Trophoblast cell (in vitro differentiated cells and primary cell): ENCODE results near the gene PCK2.

Experiments
- DNase-seq, 2 donors: peaks; one replicate each; pipeline ENCODE4 v3.0.0-alpha.2; 2016
- H2AFZ ChIP-seq: 2 replicates; pipeline ENCODE4 v1.6.1; 2013; ENCODE audit warnings: low read length, moderate library complexity, mild to moderate bottlenecking; ENCODE audit not compliant: insufficient read depth, poor library complexity
- H2AK5ac ChIP-seq: 2 replicates; pipeline ENCODE4 v1.6.1; 2013; ENCODE audit warnings: mild to moderate bottlenecking, low read length
- H2BK120ac ChIP-seq: 2 replicates; pipeline ENCODE4 v1.6.1; 2013; ENCODE audit warnings: low read length, mild to moderate bottlenecking, moderate library complexity; ENCODE audit not compliant: insufficient read depth, poor library complexity
- H2BK12ac ChIP-seq: 2 replicates; pipeline ENCODE4 v1.6.1; 2013; ENCODE audit warnings: mild to moderate bottlenecking, low read length, moderate library complexity
- H2BK5ac ChIP-seq: 2 replicates; pipeline ENCODE4 v1.6.1; 2013; ENCODE audit warnings: low read length, low read depth, moderate library complexity, mild to moderate bottlenecking; ENCODE audit not compliant: poor library complexity
- H3K14ac ChIP-seq: 2 replicates; pipeline ENCODE4 v1.6.1; 2013; ENCODE audit warnings: mild to moderate bottlenecking, low read length
- H3K18ac ChIP-seq: 2 replicates; pipeline ENCODE4 v1.6.1; 2013; ENCODE audit warnings: mild to moderate bottlenecking, low read length
- H3K23ac ChIP-seq: 2 replicates; pipeline ENCODE4 v1.6.1; 2013; ENCODE audit warnings: low read length
- H3K27ac ChIP-seq: 2 replicates; pipeline ENCODE4 v1.5.1; 2013; ENCODE audit warnings: low read depth, mild to moderate bottlenecking, inconsistent platforms, low read length, moderate library complexity
- H3K27me3 ChIP-seq: 2 replicates; pipeline ENCODE4 v1.6.1; 2013; ENCODE audit warnings: inconsistent platforms, mild to moderate bottlenecking, low read length, moderate library complexity; ENCODE audit not compliant: insufficient read depth
- H3K36me3 ChIP-seq, 2 experiments: 1 replicate in 1 of 2; 2 replicates in 1 of 2; pipeline ENCODE4 v1.6.1; 2013; ENCODE audit warnings: low read length in 2 of 2, mild to moderate bottlenecking in 2 of 2, moderate library complexity in 1 of 2; ENCODE audit not compliant: insufficient read depth in 2 of 2, control insufficient read depth in 1 of 2
- H3K4ac ChIP-seq: 2 replicates; pipeline ENCODE4 v1.6.1; 2013; ENCODE audit warnings: low read depth, mild to moderate bottlenecking, low read length, moderate library complexity
- H3K4me1 ChIP-seq, 2 experiments: 1 replicate in 1 of 2; 2 replicates in 1 of 2; pipeline ENCODE4 v1.6.1; 2013; ENCODE audit warnings: low read length in 2 of 2, mild to moderate bottlenecking in 2 of 2, moderate library complexity in 1 of 2; ENCODE audit not compliant: insufficient read depth in 2 of 2, control insufficient read depth in 1 of 2
- H3K4me2 ChIP-seq: 2 replicates; pipeline ENCODE4 v1.6.1; 2013; ENCODE audit warnings: inconsistent platforms, mild to moderate bottlenecking, low read length, moderate library complexity
- H3K4me3 ChIP-seq: 2 replicates; pipeline ENCODE4 v1.5.1; 2013; ENCODE audit warnings: mild to moderate bottlenecking, low read depth, low read length, inconsistent platforms
- H3K79me1 ChIP-seq: one replicate; pipeline ENCODE4 v1.6.1; 2013; ENCODE audit warnings: low read length
- H3K79me2 ChIP-seq: 2 replicates; pipeline ENCODE4 v1.6.1; 2013; ENCODE audit warnings: low read length, mild to moderate bottlenecking; ENCODE audit not compliant: control insufficient read depth, insufficient read depth, poor library complexity
- H3K9ac ChIP-seq: 2 replicates; pipeline ENCODE4 v1.6.1; 2013; ENCODE audit warnings: mild to moderate bottlenecking, low read length
- H3K9me3 ChIP-seq: 2 replicates; pipeline ENCODE4 v1.6.1; 2013; ENCODE audit warnings: low read depth, mild to moderate bottlenecking, control low read depth, inconsistent platforms, low read length; ENCODE audit not compliant: insufficient read depth
- H4K12ac ChIP-seq: 2 replicates; pipeline ENCODE4 v1.6.1; 2013; ENCODE audit warnings: low read depth, mild to moderate bottlenecking, low read length, moderate library complexity
- H4K8ac ChIP-seq: 2 replicates; pipeline ENCODE4 v1.6.1; 2013; ENCODE audit warnings: low read depth, mild to moderate bottlenecking, low read length, moderate library complexity
- H4K91ac ChIP-seq: one replicate; pipeline ENCODE4 v1.6.1; 2013; ENCODE audit warnings: low read depth, mild to moderate bottlenecking, low read length, moderate library complexity
- WGBS: extraction: QIAGEN DNeasy Blood & Tissue Kit; methylation state at CpG from one replicate; pipeline ENCODE4 v1.1.7; 2013; ENCODE audit warnings: missing lambda C conversion rate; ENCODE audit not compliant: insufficient read length, insufficient coverage; ENCODE audit errors: extremely low coverage; 5-methylcytosine and 5-hydroxymethylcytosine counted together

Gene PCK2

GRCh38 chr14:24054646-24055045, 39.5 kb upstream of the PCK2 start:
- peaks cover 5% of the 10 kb centered on the region for H3K79me1 ChIP-seq

GRCh38 chr14:24055971-24056799, 37.9 kb upstream of the PCK2 start:
- Histone ChIP-seq H4K12ac (no peak overlapping the region), H3K4me2 (no peak overlapping the region), H4K8ac (no peak overlapping the region), H3K27me3 (no peaks in the 10 kb centered on the region), H2BK5ac (no peak overlapping the region), H3K36me3 (no peaks in the 10 kb centered on the region), H4K91ac (no peak overlapping the region), H3K9ac (no peak overlapping the region), H2AFZ (no peak overlapping the region), H3K18ac (no peak overlapping the region), H3K79me2 (peaks cover 3% of the 10 kb centered on the region), H2BK120ac (no peak overlapping the region), H3K23ac (no peak overlapping the region), H3K4me1 (peaks cover 9% of the 10 kb centered on the region in 2 experiments), H3K14ac (no peak overlapping the region), H3K4ac (no peak overlapping the region), H3K27ac (no peak overlapping the region), H2BK12ac (no peak overlapping the region), H3K4me3 (no peak overlapping the region), H3K79me1 (peaks cover 5% of the 10 kb centered on the region), H3K9me3 (peaks cover 2% of the 10 kb centered on the region), H2AK5ac (no peak overlapping the region)
- no CpG with 5 or more reads among the region's 10 CpGs for WGBS
- no peak for DNase-seq

More at GRCh38 chr14:24054646-24055045, 39.5 kb upstream of the PCK2 start:
- Histone ChIP-seq H4K8ac (no peak overlapping the region), H3K9ac (no peak overlapping the region), H4K91ac (no peak overlapping the region), H3K9me3 (peaks cover 2% of the 10 kb centered on the region), H3K27me3 (no peaks in the 10 kb centered on the region), H3K79me2 (peaks cover 3% of the 10 kb centered on the region), H2AFZ (no peak overlapping the region), H2AK5ac (no peak overlapping the region), H3K18ac (no peak overlapping the region), H3K27ac (no peak overlapping the region), H2BK120ac (no peak overlapping the region), H2BK12ac (no peak overlapping the region), H3K23ac (no peak overlapping the region), H3K4me2 (no peak overlapping the region), H3K36me3 (no peaks in the 10 kb centered on the region), H4K12ac (no peak overlapping the region), H3K4me3 (no peak overlapping the region), H3K4me1 (peaks cover 9 to 10% of the 10 kb centered on the region in 2 experiments), H3K4ac (no peak overlapping the region), H2BK5ac (no peak overlapping the region), H3K14ac (no peak overlapping the region)
- WGBS: no CpG with 5 or more reads among the region's 9 CpGs
- no peak for DNase-seq

- Histone ChIP-seq H3K27me3 (no peaks in the 10 kb centered on the region), H3K9me3 (peaks cover 2% of the 10 kb centered on the region), H3K79me2 (no peaks in the 10 kb centered on the region), H3K4me3 (no peak overlapping the region), H2BK120ac (no peak overlapping the region), H3K27ac (no peak overlapping the region), H2AFZ (no peak overlapping the region), H2AK5ac (no peak overlapping the region), H3K14ac (no peak overlapping the region), H3K9ac (no peak overlapping the region), H4K8ac (no peak overlapping the region), H3K36me3 (no peaks in the 10 kb centered on the region), H2BK5ac (no peak overlapping the region), H3K4ac (no peak overlapping the region), H3K23ac (no peak overlapping the region), H4K91ac (no peak overlapping the region), H2BK12ac (no peak overlapping the region), H3K4me2 (no peak overlapping the region), H4K12ac (no peak overlapping the region), H3K4me1 (peaks cover 4 to 5% of the 10 kb centered on the region in 2 experiments), H3K18ac (no peak overlapping the region), H3K79me1 (no peaks in the 10 kb centered on the region)
- DNase-seq: no peak
- whole genome bisulfite sequencing: no CpG with 5 or more reads among the region's 8 CpGs
Measured at GRCh38 chr14:24056800-24057184, 37.3 kb upstream of the PCK2 start.

GRCh38 chr14:24057271-24057670, 36.8 kb upstream of the PCK2 start:
- Histone ChIP-seq H3K79me2 (no peaks in the 10 kb centered on the region), H4K8ac (no peak overlapping the region), H3K4me3 (no peak overlapping the region), H3K14ac (no peak overlapping the region), H3K18ac (no peak overlapping the region), H2BK12ac (no peak overlapping the region), H3K4ac (no peak overlapping the region), H2BK5ac (no peak overlapping the region), H3K4me1 (peaks cover under 1% of the 10 kb centered on the region in 2 experiments), H2BK120ac (no peak overlapping the region), H2AK5ac (no peak overlapping the region), H3K27ac (no peak overlapping the region), H3K27me3 (no peaks in the 10 kb centered on the region), H3K9ac (no peak overlapping the region), H4K91ac (no peak overlapping the region), H3K4me2 (no peak overlapping the region), H3K79me1 (no peaks in the 10 kb centered on the region), H3K36me3 (no peaks in the 10 kb centered on the region), H3K23ac (no peak overlapping the region), H2AFZ (no peak overlapping the region), H3K9me3 (peaks cover 2% of the 10 kb centered on the region), H4K12ac (no peak overlapping the region)
- no CpG with 5 or more reads among the region's 2 CpGs for WGBS
- no peak for DNase-seq
